ENCODE measurements around the gene PTPRG. TPM values are rescaled to one million over a fixed set of nuclear protein-coding genes. Genes with fewer than 3 reads are reported as not detected.
A peak's percentile ranks its signal among the peaks of the same experiment; 100 is the strongest.

Gene PTPRG
- total RNA-seq, 1 donor, result 41.0 TPM

- H3K4me3 ChIP-seq (ENCODE audit: low read depth, low read length), result no peak overlapping the region
- peak; percentile 17 for DNase-seq (ENCODE audit: low read depth)
- TF ChIP-seq CTCF (IDR thresholded peaks at IDR 0.05; ENCODE audit: insufficient read depth, low read depth, low read length), result no peak
Observed at GRCh38 chr3:61665987-61666386, 104.6 kb downstream of the PTPRG start.

GRCh38 chr3:61666615-61667330 is 105.4 kb downstream of the PTPRG start:
- H3K4me3 ChIP-seq (ENCODE audit: low read depth, low read length), result no peak overlapping the region
- TF ChIP-seq CTCF (IDR thresholded peaks at IDR 0.05; ENCODE audit: insufficient read depth, low read depth, low read length), result no peak
- no peak for DNase-seq (ENCODE audit: low read depth)

GRCh38 chr3:61667383-61667782 is 106.0 kb downstream of the PTPRG start:
- no peak for TF ChIP-seq CTCF (IDR thresholded peaks at IDR 0.05; ENCODE audit: insufficient read depth, low read depth, low read length)
- no peak overlapping the region for H3K4me3 ChIP-seq (ENCODE audit: low read depth, low read length)
- no peak for DNase-seq (ENCODE audit: low read depth)

GRCh38 chr3:61667814-61668213 is 106.4 kb downstream of the PTPRG start:
- H3K4me3 ChIP-seq (ENCODE audit: low read depth, low read length), result no peak overlapping the region
- TF ChIP-seq CTCF (IDR thresholded peaks at IDR 0.05; ENCODE audit: insufficient read depth, low read depth, low read length), result no peak
- peak; percentile 39 for DNase-seq (ENCODE audit: low read depth)

GRCh38 chr3:61668317-61668864 is 107.0 kb downstream of the PTPRG start:
- TF ChIP-seq CTCF (IDR thresholded peaks at IDR 0.05; ENCODE audit: insufficient read depth, low read depth, low read length), result no peak
- no peak overlapping the region for H3K4me3 ChIP-seq (ENCODE audit: low read depth, low read length)
- DNase-seq (ENCODE audit: low read depth), result no peak

- DNase-seq (ENCODE audit: low read depth), result no peak
- no peak for TF ChIP-seq CTCF (IDR thresholded peaks at IDR 0.05; ENCODE audit: insufficient read depth, low read depth, low read length)
Observed at GRCh38 chr3:61669203-61669602, 107.8 kb downstream of the PTPRG start.

More at GRCh38 chr3:61669203-61669602, 107.8 kb downstream of the PTPRG start:
- H3K4me3 ChIP-seq (ENCODE audit: low read depth, low read length), result no peak overlapping the region
